Measurements from ENCODE around the gene CERS2.

Gene CERS2

GRCh38 chr1:150976879-150977694 lies 2.5 kb upstream of the CERS2 start (continued):
- TF ChIP-seq ZNF174 (tag by site-specific recombination; IDR thresholded peaks at IDR 0.05), result no peak
- no peak for TF ChIP-seq ZNF514 (tag by site-specific recombination; IDR thresholded peaks at IDR 0.05)
- peak; percentile 96 for TF ChIP-seq ZNF335 (tag by site-specific recombination; conservative IDR thresholded peaks at IDR 0.05)
- TF ChIP-seq ELK4 (IDR thresholded peaks at IDR 0.05; ENCODE audit: borderline replicate concordance, low read depth, low read length), result no peak
- 0 out of 2 replicates have a peak, but pooled peaks have one; percentile 40 for TF ChIP-seq ZNF449 (tag by site-specific recombination; IDR thresholded peaks at IDR 0.05)
- TF ChIP-seq ZNF677 (tag by site-specific recombination; IDR thresholded peaks at IDR 0.05), result no peak
- TF ChIP-seq ZNF433 (tag by site-specific recombination; IDR thresholded peaks at IDR 0.05; ENCODE audit: low read depth), result no peak
- no peak for TF ChIP-seq ZNF214 (tag by site-specific recombination; IDR thresholded peaks at IDR 0.05; ENCODE audit: borderline replicate concordance)
- peak; percentile 57 for TF ChIP-seq KLF1 (tag by site-specific recombination; IDR thresholded peaks at IDR 0.05)
- TF ChIP-seq KLF8 (tag by site-specific recombination; IDR thresholded peaks at IDR 0.05), result 0 out of 2 replicates have a peak, but pooled peaks have one; percentile 43
- TF ChIP-seq BCL11A (tag by site-specific recombination; IDR thresholded peaks at IDR 0.05; ENCODE audit: low read depth), result 0 out of 2 replicates have a peak, but pooled peaks have one; percentile 14
- TF ChIP-seq AEBP2 (tag by site-specific recombination; IDR thresholded peaks at IDR 0.05; ENCODE audit: borderline replicate concordance), result no peak
- TF ChIP-seq ZNF148 (tag by site-specific recombination; IDR thresholded peaks at IDR 0.05; ENCODE audit: borderline replicate concordance), result no peak
- TF ChIP-seq ZNF785 (tag by site-specific recombination; IDR thresholded peaks at IDR 0.05), result no peak
- TF ChIP-seq PBX3 (CRISPR knock-in tag; IDR thresholded peaks at IDR 0.05), result no peak
- no peak for TF ChIP-seq ZNF561 (tag by site-specific recombination; IDR thresholded peaks at IDR 0.05; ENCODE audit: borderline replicate concordance)
- no peak for TF ChIP-seq RBAK (tag by site-specific recombination; IDR thresholded peaks at IDR 0.05)
- no peak for TF ChIP-seq ZNF777 (tag by site-specific recombination; IDR thresholded peaks at IDR 0.05; ENCODE audit: borderline replicate concordance)
- no peak for TF ChIP-seq ZNF223 (tag by site-specific recombination; IDR thresholded peaks at IDR 0.05)
- no peak for TF ChIP-seq YY1 (tag by site-specific recombination; IDR thresholded peaks at IDR 0.05)
- TF ChIP-seq ZNF596 (tag by site-specific recombination; IDR thresholded peaks at IDR 0.05), result no peak
- no peak for TF ChIP-seq ZNF23 (tag by site-specific recombination; IDR thresholded peaks at IDR 0.05; ENCODE audit: borderline replicate concordance)
- TF ChIP-seq ZNF658 (tag by site-specific recombination; IDR thresholded peaks at IDR 0.05), result no peak
- TF ChIP-seq ZNF121 (tag by site-specific recombination; IDR thresholded peaks at IDR 0.05), result no peak
- TF ChIP-seq ZNF112 (tag by site-specific recombination; IDR thresholded peaks at IDR 0.05), result no peak
- peak; percentile 51; the same call in 1 of the 2 replicates for TF ChIP-seq PATZ1 (tag by site-specific recombination; IDR thresholded peaks at IDR 0.05)
- no peak for TF ChIP-seq ZNF530 (tag by site-specific recombination; IDR thresholded peaks at IDR 0.05; ENCODE audit: low read depth)
- TF ChIP-seq TRIM28 (IDR thresholded peaks at IDR 0.05; ENCODE audit: borderline replicate concordance, low read length), result no peak

All from HEK293 (cell line).